Osteoblast (primary cell): ENCODE measurements around the gene HSP90AB1. TPM values are rescaled to one million over a fixed set of nuclear protein-coding genes. Genes with fewer than 3 reads are reported as not detected.

ENCODE experiments used
- DNase-seq: peaks from one replicate; pipeline ENCODE4 v3.0.0; 2011; ENCODE audit warnings: low spot score, mixed read lengths; ENCODE audit not compliant: insufficient read length; ENCODE audit errors: missing footprints
- H2AFZ ChIP-seq: 2 replicates; pipeline ENCODE4 v1.6.0; 2011; ENCODE audit warnings: mild to moderate bottlenecking, low read length
- H3K27ac ChIP-seq: 2 replicates; pipeline ENCODE4 v1.5.1; 2011; ENCODE audit warnings: mild to moderate bottlenecking, low read depth, low read length, moderate library complexity
- H3K27me3 ChIP-seq: 2 replicates; pipeline ENCODE4 v1.6.0; 2012; ENCODE audit warnings: mild to moderate bottlenecking, control low read depth, inconsistent platforms, low read length, moderate library complexity; ENCODE audit not compliant: insufficient read depth
- H3K36me3 ChIP-seq: 2 replicates; pipeline ENCODE4 v1.5.1; 2011; ENCODE audit warnings: mild to moderate bottlenecking, low read length, control low read depth, moderate library complexity; ENCODE audit not compliant: insufficient read depth
- H3K4me1 ChIP-seq: 2 replicates; pipeline ENCODE4 v1.5.1; 2011; ENCODE audit warnings: mild to moderate bottlenecking, low read length, control low read depth, moderate library complexity; ENCODE audit not compliant: insufficient read depth
- H3K4me2 ChIP-seq: 2 replicates; pipeline ENCODE4 v1.6.0; 2011; ENCODE audit warnings: mild to moderate bottlenecking, low read length; ENCODE audit not compliant: insufficient read depth
- H3K4me3 ChIP-seq: fragments of 200-600 bp; sonication (generic); 3 replicates; pipeline ENCODE4 v1.5.1; 2012; ENCODE audit warnings: mild to moderate bottlenecking, low read length, inconsistent platforms; ENCODE audit not compliant: insufficient read depth
- H3K79me2 ChIP-seq: 2 replicates; pipeline ENCODE4 v1.6.0; 2012; ENCODE audit warnings: mild to moderate bottlenecking, low read length, control low read depth, inconsistent platforms; ENCODE audit not compliant: insufficient read depth
- H3K9me3 ChIP-seq: 2 replicates; pipeline ENCODE4 v1.5.1; 2011; ENCODE audit warnings: low read depth, low read length, control low read depth
- H4K20me1 ChIP-seq: 2 replicates; pipeline ENCODE4 v1.6.0; 2012; ENCODE audit warnings: mild to moderate bottlenecking, low read length, control low read depth; ENCODE audit not compliant: insufficient read depth
- CTCF ChIP-seq: IDR thresholded peaks from 2 replicates; pipeline ENCODE4 v1.5.1; 2011; ENCODE audit warnings: mild to moderate bottlenecking, low read depth, low read length, moderate library complexity; ENCODE audit errors: extremely low read depth
- total RNA-seq: library from RNA; depleted of rRNA; stranded (reverse); fragments of >200 nt; gene quantifications from 2 replicates; pipeline ENCODE4 v1.2.3, GENCODE V29; 2012

HSP90AB1 gene
- total RNA-seq, 1 donor, result 702 TPM

GRCh38 chr6:44222486-44223318 lies 24.2 kb upstream of the HSP90AB1 start:
- Histone ChIP-seq H4K20me1 (no peaks in the 10 kb centered on the region), H3K27me3 (no peaks in the 10 kb centered on the region), H2AFZ (peak overlapping the region; percentile 85), H3K79me2 (peaks cover 20% of the 10 kb centered on the region), H3K36me3 (no peaks in the 10 kb centered on the region), H3K9me3 (no peaks in the 10 kb centered on the region), H3K4me2 (peak overlapping the region; percentile 94), H3K4me3 (peak overlapping the region; percentile 72), H3K27ac (no peak overlapping the region), H3K4me1 (peaks cover 37% of the 10 kb centered on the region)
- no peak for TF ChIP-seq CTCF
- no peak for DNase-seq

- Histone ChIP-seq H3K79me2 (peaks cover 20% of the 10 kb centered on the region), H3K4me3 (peak within 1 kb of the TSS; percentile 72)
Observed at GRCh38 chr6:44223319-44224028, 23.4 kb upstream of the HSP90AB1 start, which contains the start of gene SLC29A1. Gene SLC29A1 (plus strand): TSS chr6:44223595. CDS start chr6:44227314, 3,719 bp downstream.

GRCh38 chr6:44224029-44224964 lies 22.6 kb upstream of the HSP90AB1 start:
- Histone ChIP-seq H3K9me3 (no peaks in the 10 kb centered on the region), H3K4me3 (peak overlapping the region; percentile 72), H3K79me2 (peaks cover 20% of the 10 kb centered on the region), H3K4me1 (peaks cover 38% of the 10 kb centered on the region), H3K4me2 (peak overlapping the region; percentile 94), H3K36me3 (no peaks in the 10 kb centered on the region), H2AFZ (peak overlapping the region; percentile 83), H3K27ac (no peak overlapping the region), H3K27me3 (no peaks in the 10 kb centered on the region), H4K20me1 (no peaks in the 10 kb centered on the region)
- no peak for TF ChIP-seq CTCF
- DNase-seq, result peak; percentile 93

More at GRCh38 chr6:44223319-44224028, 23.4 kb upstream of the HSP90AB1 start, which contains the start of gene SLC29A1:
- Histone ChIP-seq H3K4me2 (peak within 1 kb of the TSS; percentile 94), H3K4me1 (peaks cover 37% of the 10 kb centered on the region), H3K27ac (no peak within 1 kb of the TSS), H3K9me3 (no peaks in the 10 kb centered on the region), H3K36me3 (no peaks in the 10 kb centered on the region), H4K20me1 (no peaks in the 10 kb centered on the region), H2AFZ (peak within 1 kb of the TSS; percentile 85), H3K27me3 (no peaks in the 10 kb centered on the region)
- peak; percentile 12 for TF ChIP-seq CTCF
- peak; percentile 98 for DNase-seq
